BLaER1 treated with 17β-estradiol and CSF1 and Interleukin-3, amounts not matched to agents 10 nM and 100 nM (cell line): ENCODE data around the gene ANGEL1.

Source experiments
- H3K27ac ChIP-seq, 11 experiments: shearing (Covaris generic); formaldehyde crosslinking; 2 replicates each; pipeline ENCODE4 v1.8.1; 2022
- H3K27me3 ChIP-seq, 11 experiments: shearing (Covaris generic); formaldehyde crosslinking; 2 replicates each; pipeline ENCODE4 v1.8.1; 2022
- H3K36me3 ChIP-seq, 11 experiments: shearing (Covaris generic); formaldehyde crosslinking; 2 replicates each; pipeline ENCODE4 v1.8.1; 2022
- H3K4me1 ChIP-seq, 10 experiments: shearing (Covaris generic); formaldehyde crosslinking; 2 replicates each; pipeline ENCODE4 v1.8.1; 2022
- H3K4me2 ChIP-seq, 11 experiments: shearing (Covaris generic); formaldehyde crosslinking; 2 replicates each; pipeline ENCODE4 v1.8.1; 2022
- H3K4me3 ChIP-seq, 10 experiments: shearing (Covaris generic); formaldehyde crosslinking; 2 replicates each; pipeline ENCODE4 v1.8.1; 2022
- H3K9ac ChIP-seq, 11 experiments: shearing (Covaris generic); formaldehyde crosslinking; 2 replicates each; pipeline ENCODE4 v1.8.1; 2022
- H3K9me3 ChIP-seq, 11 experiments: shearing (Covaris generic); formaldehyde crosslinking; replicated peaks in 1 of 11; 2 replicates each; pipeline ENCODE4 v1.8.1; 2022
- H4K20me1 ChIP-seq, 11 experiments: shearing (Covaris generic); formaldehyde crosslinking; 2 replicates each; pipeline ENCODE4 v1.8.1; 2022
- Cebpa-rat ChIP-seq, 11 experiments: shearing (Covaris generic); IDR thresholded peaks; 2 replicates each; pipeline ENCODE4 v1.8.1; 2022

The ANGEL1 gene

DNA sequence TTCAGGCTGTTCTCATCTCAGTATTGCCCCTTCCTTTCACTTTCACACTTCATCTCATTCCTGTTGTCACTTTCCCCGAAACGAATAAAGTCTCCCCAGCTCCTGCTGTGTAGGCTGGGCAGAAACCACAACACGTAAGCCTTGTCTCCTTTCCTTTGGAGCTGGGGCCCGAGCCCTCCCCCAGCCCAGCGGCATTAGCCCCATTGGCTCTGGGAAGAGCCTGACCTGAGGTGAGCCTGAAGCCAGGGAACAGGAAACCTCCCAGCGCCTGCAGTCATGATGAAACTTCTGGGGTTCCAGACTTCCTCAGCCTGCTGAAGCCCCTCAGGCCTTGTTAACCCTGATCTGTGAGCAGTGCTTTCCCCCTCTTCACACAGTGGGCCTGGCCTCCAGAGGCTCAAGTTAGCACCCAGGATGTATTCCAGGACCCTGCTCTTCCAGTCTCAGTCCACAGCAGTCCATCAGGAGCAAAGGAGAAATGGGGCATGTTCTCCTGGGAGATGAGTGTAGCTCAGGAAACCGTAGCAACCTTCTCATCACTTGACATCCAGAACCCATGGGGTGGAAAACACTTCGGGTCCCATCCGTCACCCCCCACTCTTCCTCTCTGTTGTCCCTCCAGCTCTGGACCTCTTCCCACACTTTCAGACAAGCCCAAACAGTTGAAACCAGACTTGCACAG, 29.7 kb downstream of the ANGEL1 start:
- H3K9me3 ChIP-seq, result no peaks in the 10 kb centered on the region
- H3K9ac ChIP-seq, result peak overlapping the region in 10 of 11 experiments; percentile 4 to 61 (median 37); a peak in 14 of 22 replicates
- TF ChIP-seq Cebpa-rat (IDR thresholded peaks at IDR 0.05), result no peak
- peak overlapping the region; percentile 54 to 88 (median 68) for H3K4me2 ChIP-seq
- no peaks in the 10 kb centered on the region for H3K27me3 ChIP-seq
- H4K20me1 ChIP-seq, result 0 out of 22 replicates have a peak, but pooled peaks cover 0 to 25% (median 0%) of the 10 kb centered on the region in 11 experiments
- peaks cover 23 to 64% (median 36%) of the 10 kb centered on the region in 10 experiments for H3K4me1 ChIP-seq
- H3K36me3 ChIP-seq, result peaks cover 35 to 78% (median 53%) of the 10 kb centered on the region in 11 experiments
- H3K27ac ChIP-seq, result peak overlapping the region in 10 of 11 experiments; percentile 15 to 61 (median 48); a peak in 17 of 22 replicates
- peak overlapping the region in 1 of 10 experiments; percentile 15; a peak in 1 of 20 replicates for H3K4me3 ChIP-seq

GRCh38 chr14:76782115-76782884, 30.4 kb downstream of the ANGEL1 start:
- TF ChIP-seq Cebpa-rat (IDR thresholded peaks at IDR 0.05), result no peak
- Histone ChIP-seq H3K27ac (peak overlapping the region in 10 of 11 experiments; percentile 15 to 61 (median 48); a peak in 14 of 22 replicates), H3K9me3 (no peaks in the 10 kb centered on the region), H3K4me2 (peak overlapping the region; percentile 54 to 88 (median 68)), H3K4me3 (peak overlapping the region in 1 of 10 experiments; percentile 15; a peak in 1 of 20 replicates), H3K4me1 (peaks cover 26 to 71% (median 40%) of the 10 kb centered on the region in 10 experiments), H4K20me1 (0 out of 22 replicates have a peak, but pooled peaks cover 0 to 25% (median 0%) of the 10 kb centered on the region in 11 experiments), H3K36me3 (peaks cover 28 to 70% (median 45%) of the 10 kb centered on the region in 11 experiments), H3K27me3 (no peaks in the 10 kb centered on the region), H3K9ac (peak overlapping the region in 8 of 11 experiments; percentile 4 to 61 (median 46); a peak in 12 of 22 replicates)

DNA sequence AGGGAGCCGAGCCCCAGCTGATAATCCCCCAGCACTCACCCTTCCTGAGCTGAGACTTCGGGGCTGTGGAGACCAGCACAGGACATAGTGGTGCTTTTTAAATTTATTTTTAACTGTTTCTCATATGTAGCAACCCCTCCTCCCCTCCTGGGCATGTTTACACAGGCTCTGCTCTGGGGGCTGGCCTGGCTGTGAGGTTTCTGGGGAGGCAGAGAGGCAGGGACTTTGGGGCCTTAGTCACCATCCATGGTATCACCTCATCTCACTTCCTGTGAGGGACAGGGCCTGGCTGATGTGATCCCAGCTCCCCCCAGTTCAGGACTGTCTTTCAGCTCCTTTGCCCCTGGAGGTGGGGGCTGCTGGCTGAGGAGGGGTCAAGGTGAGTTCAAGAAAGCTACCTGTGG, 31.0 kb downstream of the ANGEL1 start:
- no peaks in the 10 kb centered on the region for H3K9me3 ChIP-seq
- peaks cover 0 to 25% (median 0%) of the 10 kb centered on the region in 11 experiments; a peak in 1 of 22 replicates for H4K20me1 ChIP-seq
- no peak overlapping the region for H3K4me3 ChIP-seq
- TF ChIP-seq Cebpa-rat (IDR thresholded peaks at IDR 0.05), result no peak
- peak overlapping the region in 1 of 11 experiments; percentile 20; a peak in 1 of 22 replicates for H3K9ac ChIP-seq
- peak overlapping the region in 9 of 11 experiments; percentile 57 to 88 (median 69); a peak in 17 of 22 replicates for H3K4me2 ChIP-seq
- peaks cover 21 to 64% (median 39%) of the 10 kb centered on the region in 11 experiments for H3K36me3 ChIP-seq
- H3K27ac ChIP-seq, result peak overlapping the region in 4 of 11 experiments; percentile 22 to 60 (median 42); a peak in 6 of 22 replicates
- H3K4me1 ChIP-seq, result peaks cover 28 to 78% (median 45%) of the 10 kb centered on the region in 10 experiments
- no peaks in the 10 kb centered on the region for H3K27me3 ChIP-seq

- H3K4me3 ChIP-seq, result no peak overlapping the region
- H4K20me1 ChIP-seq, result peaks cover 0 to 25% (median 0%) of the 10 kb centered on the region in 11 experiments; a peak in 1 of 22 replicates
- peaks cover 17 to 60% (median 33%) of the 10 kb centered on the region in 11 experiments; a peak in 20 of 22 replicates for H3K36me3 ChIP-seq
- peak overlapping the region in 1 of 11 experiments; percentile 20; a peak in 1 of 22 replicates for H3K9ac ChIP-seq
- H3K9me3 ChIP-seq, result no peaks in the 10 kb centered on the region
- no peak for TF ChIP-seq Cebpa-rat (IDR thresholded peaks at IDR 0.05)
- peak overlapping the region in 5 of 11 experiments; percentile 69 to 88 (median 88); a peak in 9 of 22 replicates for H3K4me2 ChIP-seq
- H3K4me1 ChIP-seq, result peaks cover 29 to 83% (median 49%) of the 10 kb centered on the region in 10 experiments
- no peaks in the 10 kb centered on the region for H3K27me3 ChIP-seq
- H3K27ac ChIP-seq, result peak overlapping the region in 3 of 11 experiments; percentile 26 to 60 (median 58); a peak in 4 of 22 replicates
These were observed 31.6 kb downstream of the ANGEL1 start for GRCh38 chr14:76780875-76781647.

DNA sequence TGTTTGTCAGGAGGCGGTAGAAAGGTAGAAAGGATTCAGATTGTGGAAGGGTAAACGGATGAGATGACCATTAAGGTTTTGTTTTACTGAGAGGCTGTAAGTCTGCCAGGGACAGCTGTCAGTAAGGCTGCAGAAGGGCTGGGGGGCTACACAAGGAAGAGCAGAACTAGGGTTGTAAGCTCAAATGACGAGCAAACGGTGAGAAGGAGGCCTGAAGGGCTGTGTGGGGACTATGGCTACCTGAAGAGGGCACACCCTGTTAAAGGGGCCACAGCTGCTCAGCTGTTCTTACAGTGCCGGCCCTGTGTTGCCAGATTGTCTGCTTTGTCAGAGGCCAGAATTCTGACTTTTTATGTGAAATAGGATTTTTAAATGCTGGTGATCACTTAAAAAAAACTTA, 32.3 kb downstream of the ANGEL1 start:
- Histone ChIP-seq H3K9ac (no peak overlapping the region), H3K27ac (no peak overlapping the region), H3K9me3 (no peaks in the 10 kb centered on the region), H3K4me1 (peaks cover 29 to 90% (median 49%) of the 10 kb centered on the region in 10 experiments), H3K4me3 (no peak overlapping the region), H3K36me3 (peaks cover 17 to 53% (median 31%) of the 10 kb centered on the region in 11 experiments; a peak in 20 of 22 replicates), H3K27me3 (no peaks in the 10 kb centered on the region), H3K4me2 (peak overlapping the region in 3 of 11 experiments; percentile 82 to 88 (median 88); a peak in 3 of 22 replicates), H4K20me1 (peaks cover 0 to 21% (median 0%) of the 10 kb centered on the region in 11 experiments; a peak in 1 of 22 replicates)
- no peak for TF ChIP-seq Cebpa-rat (IDR thresholded peaks at IDR 0.05)

DNA sequence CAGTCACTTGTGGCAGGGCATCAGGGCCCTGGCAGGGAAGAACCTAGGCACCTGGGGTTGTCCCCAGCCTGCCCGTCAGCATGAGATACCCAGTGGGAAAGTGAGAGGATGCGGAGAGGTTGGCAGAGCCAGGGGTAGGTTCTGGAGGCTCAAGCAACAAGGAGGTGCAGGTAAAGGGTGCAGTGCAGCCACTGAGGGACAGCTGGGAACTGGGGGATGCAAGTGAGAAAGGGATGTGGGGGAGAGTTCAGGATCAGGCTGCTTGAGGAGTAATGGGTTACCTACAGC, 32.7 kb downstream of the ANGEL1 start:
- no peak for TF ChIP-seq Cebpa-rat (IDR thresholded peaks at IDR 0.05)
- H3K36me3 ChIP-seq, result peaks cover 17 to 52% (median 31%) of the 10 kb centered on the region in 11 experiments; a peak in 19 of 22 replicates

DNA sequence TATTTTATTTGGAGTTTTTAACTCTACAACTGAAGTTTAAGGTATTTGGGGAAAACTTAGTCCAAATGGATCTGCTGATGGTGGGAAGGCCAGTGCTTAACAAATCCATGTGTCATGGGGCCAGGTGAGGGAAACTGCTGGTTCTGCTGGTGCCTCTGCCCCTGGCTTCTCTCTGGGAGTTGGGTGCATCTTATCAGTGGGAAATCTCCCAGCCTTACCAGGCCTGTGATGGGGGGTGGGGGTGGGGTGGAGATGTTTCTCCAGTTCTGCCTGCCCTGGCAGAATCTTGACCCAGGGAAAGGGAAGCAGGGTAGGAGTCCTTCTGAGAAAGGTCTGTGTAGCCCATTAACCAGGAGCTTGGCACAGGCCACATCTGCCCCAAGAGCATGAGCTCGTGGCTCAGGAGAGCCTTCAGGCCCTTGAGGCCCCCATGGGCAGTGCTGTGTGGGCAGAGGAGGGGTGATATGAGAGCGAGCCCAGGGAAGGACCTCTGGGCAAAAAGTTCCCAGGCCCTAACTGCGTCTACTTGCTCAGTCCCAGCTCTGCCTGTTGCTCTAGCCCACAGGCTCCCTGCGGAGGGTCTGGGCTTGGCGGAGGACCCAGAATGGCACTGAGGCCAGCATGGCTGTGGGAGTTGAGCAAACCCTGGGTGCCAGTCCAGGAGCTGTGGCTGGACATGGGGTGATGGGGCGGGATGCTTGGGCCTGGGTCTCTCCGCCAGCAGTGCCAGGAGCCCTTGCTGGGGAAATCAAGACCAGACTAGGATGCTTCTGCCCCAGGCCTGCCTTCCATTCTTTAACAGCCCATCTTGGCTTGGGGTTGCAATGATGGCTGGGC, 33.2 kb downstream of the ANGEL1 start:
- no peak for TF ChIP-seq Cebpa-rat (IDR thresholded peaks at IDR 0.05)
- H3K4me2 ChIP-seq, result peak overlapping the region in 2 of 11 experiments; percentile 9 to 13; a peak in 2 of 22 replicates
- no peaks in the 10 kb centered on the region for H3K27me3 ChIP-seq
- no peak overlapping the region for H3K4me3 ChIP-seq
- H3K4me1 ChIP-seq, result peaks cover 29 to 100% (median 53%) of the 10 kb centered on the region in 10 experiments
- H3K9me3 ChIP-seq, result no peaks in the 10 kb centered on the region
- peaks cover 0 to 14% (median 0%) of the 10 kb centered on the region in 11 experiments; a peak in 1 of 22 replicates for H4K20me1 ChIP-seq
- no peak overlapping the region for H3K27ac ChIP-seq
- H3K36me3 ChIP-seq, result peaks cover 17 to 52% (median 29%) of the 10 kb centered on the region in 11 experiments; a peak in 19 of 22 replicates
- H3K9ac ChIP-seq, result no peak overlapping the region

More for the DNA sequence above, 32.7 kb downstream of the ANGEL1 start:
- Histone ChIP-seq H3K9ac (no peak overlapping the region), H3K27ac (no peak overlapping the region), H3K27me3 (no peaks in the 10 kb centered on the region), H3K9me3 (no peaks in the 10 kb centered on the region), H3K4me2 (peak overlapping the region in 1 of 11 experiments; percentile 13; a peak in 1 of 22 replicates), H3K4me3 (no peak overlapping the region), H3K4me1 (peaks cover 29 to 94% (median 51%) of the 10 kb centered on the region in 10 experiments), H4K20me1 (peaks cover 0 to 18% (median 0%) of the 10 kb centered on the region in 11 experiments; a peak in 1 of 22 replicates)
